Psoas muscle (tissue), 8 donors: ENCODE results near the gene ABCB9. TPM values are rescaled to one million over a fixed set of nuclear protein-coding genes. Genes with fewer than 3 reads are reported as not detected.
"Not testable (repeated sequence)": the region's sequence is repeated elsewhere in the genome, so short reads cannot be mapped to it uniquely, and the experiment has no call there.

ENCODE experiments used
- ATAC-seq, 4 donors: fragments of 200-7000 bp; cut with Tn5 transposase; one replicate each; pipeline ENCODE4 v1.9.1; 2020; ENCODE audit warnings: moderate library complexity in 3 of 4, mild to moderate bottlenecking in 2 of 4
- DNase-seq, 2 donors: peaks; one replicate each; pipeline ENCODE4 v3.0.0-alpha.2; 2020
- H3K27ac ChIP-seq: fragments of 200-600 bp; one replicate; pipeline ENCODE4 v1.8.0; 2022
- H3K27me3 ChIP-seq, 3 donors: fragments of 200-600 bp in 1 of 3; one replicate each; pipeline versions ENCODE4 v1.6.1 to v1.8.0; 2013 to 2022; ENCODE audit warnings: low read length in 2 of 3, mild to moderate bottlenecking in 2 of 3, moderate library complexity in 1 of 3; ENCODE audit not compliant: insufficient read depth in 3 of 3
- H3K36me3 ChIP-seq, 2 donors: fragments of 200-600 bp in 1 of 2; one replicate each; pipeline versions ENCODE4 v1.6.1 to v1.8.0; 2013 to 2022; ENCODE audit warnings: low read depth in 1 of 2, mild to moderate bottlenecking in 1 of 2, moderate library complexity in 1 of 2; ENCODE audit not compliant: insufficient read depth in 1 of 2
- H3K4me1 ChIP-seq: fragments of 200-600 bp; one replicate; pipeline ENCODE4 v1.8.0; 2022
- H3K4me3 ChIP-seq: fragments of 200-600 bp; one replicate; pipeline ENCODE4 v1.8.0; 2022; ENCODE audit warnings: mild to moderate bottlenecking
- H3K9me3 ChIP-seq: fragments of 200-600 bp; one replicate; pipeline ENCODE4 v1.8.0; 2022
- CTCF ChIP-seq: fragments of 200-600 bp; IDR thresholded peaks from one replicate; pipeline ENCODE4 v1.8.0; 2022; ENCODE audit warnings: antibody characterized with exemption
- WGBS, 3 donors: extraction: QIAGEN DNeasy Blood & Tissue Kit; methylation state at CpG; one replicate each; pipeline versions ENCODE4 v1.1.6 to v1.1.7; 2013; 5-methylcytosine and 5-hydroxymethylcytosine counted together
- intact Hi-C, 2 donors: fragments of 100-400 bp; cut with DNase I; formaldehyde crosslinking; loops; one replicate each; pipeline versions ENCODE4 v1.11.0 to v1.14.2; 2022
- polyA plus RNA-seq, 3 donors: library from polyadenylated mRNA; stranded (reverse); fragments of 200-250 nt; gene quantifications; one replicate each; pipeline ENCODE4 v1.2.3, GENCODE V29; 2013
- total RNA-seq, 4 donors: library from RNA; stranded (reverse); fragmentation: NEBNext Ultra II Directional in 2 of 4; extraction: Animal tissue kit (Norgen Biotek cat#: 25700) in 2 of 4; gene quantifications; one replicate each; pipeline versions ENCODE4 v1.2.1 to v1.2.4, GENCODE V29; 2021 to 2023
- donor health status: healthy with polysubstance abuse.
- donor health status: DM: no; HTN: no; CAD: no; lungs with moderate emphysema.
- donor health status: Bipolar disorder and iron deficiency.
- donor health status: healthy.
- donor health status: DM: yes; HTN: yes; CAD: no.
- donor health status: DM: no; HTN: no; CAD: no.
- donor health status: DM: no; HTN: no; CAD: no.
- donor health status: DM: yes; HTN: yes; CAD: no.

Gene ABCB9
- total and polyA plus RNA-seq, 7 donors = 0.47 to 1.1 (median 0.62) TPM

GRCh38 chr12:122917507-122918121 lies 48.6 kb downstream of the ABCB9 start:
- no peak for TF ChIP-seq CTCF
- ATAC-seq (peak; percentile 71 to 89 (median 85)), DNase-seq (peak in 1 of 2 donors; percentile 33)
- intact Hi-C loops = no loop called here
- WGBS, 3 donors = 10 to 14% (median 10%) methylated on average over 9 of the region's 9 CpGs
- Histone ChIP-seq H3K4me1 (peaks cover 30% of the 10 kb centered on the region), H3K27me3 (no peaks in the 10 kb centered on the region), H3K36me3 (no peaks in the 10 kb centered on the region), H3K9me3 (no peaks in the 10 kb centered on the region), H3K4me3 (peak overlapping the region; percentile 38), H3K27ac (peak overlapping the region; percentile 76)

GRCh38 chr12:122909442-122910288 lies 56.6 kb downstream of the ABCB9 start:
- WGBS, 3 donors = 34 to 38% (median 37%) methylated on average over 12 of the region's 12 CpGs
- Histone ChIP-seq H3K4me3 (no peak overlapping the region), H3K9me3 (no peaks in the 10 kb centered on the region), H3K4me1 (peaks cover 19% of the 10 kb centered on the region), H3K27me3 (no peaks in the 10 kb centered on the region), H3K36me3 (no peaks in the 10 kb centered on the region), H3K27ac (peak overlapping the region; percentile 42)
- intact Hi-C loops = no loop called here
- peak; percentile 78 to 90 (median 88) for ATAC-seq
- DNase-seq = no peak
- no peak for TF ChIP-seq CTCF

GRCh38 chr12:122908915-122909314 lies 57.3 kb downstream of the ABCB9 start:
- intact Hi-C loops = no loop called here
- Histone ChIP-seq H3K27ac (no peak overlapping the region), H3K9me3 (no peaks in the 10 kb centered on the region), H3K27me3 (no peaks in the 10 kb centered on the region), H3K36me3 (no peaks in the 10 kb centered on the region), H3K4me3 (no peak overlapping the region), H3K4me1 (peaks cover 19% of the 10 kb centered on the region)
- no peak for TF ChIP-seq CTCF
- DNase-seq (no peak), ATAC-seq (no peak)
- 86 to 89% (median 88%) methylated on average over 6 of the region's 6 CpGs for WGBS, 3 donors

- ATAC-seq, H3K4me3 ChIP-seq, H3K9me3 ChIP-seq, H3K27ac ChIP-seq, DNase-seq, H3K36me3 ChIP-seq, H3K27me3 ChIP-seq, H3K4me1 ChIP-seq, intact Hi-C loops: not testable (repeated sequence)
- 95 to 97% (median 97%) methylated on average over 5 of the region's 5 CpGs for WGBS, 3 donors
Observed at GRCh38 chr12:122905258-122905657, 61.0 kb downstream of the ABCB9 start.

- Histone ChIP-seq H3K27me3 (no peaks in the 10 kb centered on the region), H3K27ac (no peak overlapping the region), H3K4me3 (no peak overlapping the region), H3K4me1 (no peaks in the 10 kb centered on the region), H3K9me3 (no peaks in the 10 kb centered on the region), H3K36me3 (no peaks in the 10 kb centered on the region)
- ATAC-seq (no peak), DNase-seq (no peak)
- intact Hi-C loops = no loop called here
- WGBS, 3 donors = 72 to 81% (median 72%) methylated on average over 7 of the region's 7 CpGs
- no peak for TF ChIP-seq CTCF
Observed at GRCh38 chr12:122903693-122904034, 62.6 kb downstream of the ABCB9 start.
